ENCODE data around the gene KCNQ1.

KCNQ1 gene

DNA sequence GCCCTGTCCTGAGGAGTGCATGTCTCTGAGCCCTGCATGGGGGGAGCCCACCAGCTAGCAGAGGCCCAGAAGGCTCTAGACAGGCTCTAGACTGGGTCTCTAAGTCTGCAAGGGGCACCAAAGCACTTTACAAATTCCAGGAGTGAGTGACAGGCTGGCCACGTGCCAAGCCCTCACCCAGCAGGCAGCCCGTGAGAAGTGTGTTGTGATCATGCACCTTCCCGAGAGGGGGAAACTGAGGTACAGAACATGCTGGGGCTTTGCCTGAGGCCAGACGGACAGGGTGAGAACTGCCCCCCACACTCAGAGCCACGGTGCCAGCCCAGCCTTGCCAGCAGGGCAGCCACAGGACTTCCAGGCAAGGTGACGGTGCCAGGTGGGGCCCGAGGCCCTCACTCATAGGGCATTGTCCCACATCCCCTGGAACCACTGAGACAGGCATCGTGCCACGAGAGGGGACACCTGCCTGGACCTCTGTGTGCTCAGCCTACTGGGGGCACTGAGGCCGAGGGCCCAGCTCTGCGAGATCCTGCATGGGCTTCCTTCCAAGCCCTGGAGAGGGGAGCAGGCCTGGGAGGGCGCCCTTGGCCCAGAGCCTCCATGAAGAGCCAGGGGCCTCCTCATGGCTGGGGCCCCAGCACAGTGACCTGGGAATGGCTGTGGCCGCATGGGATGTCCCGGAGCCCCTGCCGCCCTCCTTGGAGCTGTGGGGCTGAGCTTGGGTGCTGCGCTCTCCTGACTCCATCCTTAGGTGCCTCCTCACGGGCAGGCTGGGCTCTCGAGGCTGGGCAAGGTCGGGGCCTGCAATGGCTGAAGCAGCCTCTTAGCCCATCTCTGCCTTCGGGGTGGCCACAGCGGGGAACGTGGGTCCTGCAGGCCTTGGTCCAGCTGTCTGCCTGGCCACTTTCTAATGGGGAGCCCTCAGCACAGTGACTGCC, 133.5 kb downstream of the KCNQ1 start:
- no peak for DNase-seq (ENCODE audit: low read depth, low spot score)

DNA sequence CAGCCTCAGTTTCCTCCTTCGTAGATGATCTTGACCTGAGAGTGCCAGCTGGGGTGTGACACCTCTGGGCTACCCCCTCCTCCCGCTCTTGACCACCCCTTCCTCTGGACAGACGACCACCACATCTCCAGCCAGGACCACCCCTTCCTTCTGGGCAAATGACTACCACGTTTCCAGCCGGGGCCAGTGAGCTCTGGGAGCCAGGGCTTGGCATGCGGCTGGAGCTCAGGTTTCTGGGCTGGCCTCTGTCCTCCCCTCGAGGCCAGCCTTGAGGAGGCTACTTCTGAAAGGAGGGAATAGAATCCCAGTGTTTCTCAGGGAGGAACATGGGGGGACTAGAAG, 134.1 kb downstream of the KCNQ1 start:
- no peak for DNase-seq (ENCODE audit: low read depth, low spot score)

DNA sequence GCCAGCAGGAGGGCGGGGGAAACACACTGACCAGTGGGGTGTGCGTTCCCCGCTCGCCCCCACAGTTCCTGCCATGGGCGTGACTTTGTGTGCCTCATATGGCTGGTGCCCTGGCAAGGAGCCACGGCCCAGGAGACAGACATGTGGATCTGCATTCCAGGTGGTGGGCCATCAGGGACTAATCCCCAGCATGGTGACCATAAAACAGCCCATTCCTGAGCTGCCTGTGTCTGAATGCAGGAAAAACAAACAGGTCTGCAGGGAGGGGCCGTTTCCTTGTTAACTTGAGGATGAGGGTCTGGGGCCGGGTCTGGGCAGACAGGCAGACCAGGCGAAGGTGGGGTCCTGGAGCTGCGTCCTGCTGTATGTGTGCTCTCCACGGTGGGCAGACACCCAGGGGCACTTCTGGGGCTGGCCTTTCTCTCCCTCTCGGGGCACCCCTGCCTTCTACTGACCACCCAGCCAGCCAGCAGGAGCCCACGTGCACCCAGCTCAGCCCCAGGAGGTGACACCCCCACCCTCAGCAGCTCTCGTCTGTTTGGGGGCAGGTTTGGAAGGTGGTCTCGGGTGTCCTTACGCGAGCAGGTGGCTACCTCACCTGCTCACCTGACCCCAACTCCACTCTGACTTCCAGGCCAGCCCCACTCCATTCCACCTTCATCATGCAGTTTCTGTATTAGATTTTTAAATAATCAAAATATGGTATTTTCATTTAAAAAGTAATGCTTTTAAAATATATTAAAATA, 134.7 kb downstream of the KCNQ1 start:
- DNase-seq (ENCODE audit: low read depth, low spot score), result no peak

DNA sequence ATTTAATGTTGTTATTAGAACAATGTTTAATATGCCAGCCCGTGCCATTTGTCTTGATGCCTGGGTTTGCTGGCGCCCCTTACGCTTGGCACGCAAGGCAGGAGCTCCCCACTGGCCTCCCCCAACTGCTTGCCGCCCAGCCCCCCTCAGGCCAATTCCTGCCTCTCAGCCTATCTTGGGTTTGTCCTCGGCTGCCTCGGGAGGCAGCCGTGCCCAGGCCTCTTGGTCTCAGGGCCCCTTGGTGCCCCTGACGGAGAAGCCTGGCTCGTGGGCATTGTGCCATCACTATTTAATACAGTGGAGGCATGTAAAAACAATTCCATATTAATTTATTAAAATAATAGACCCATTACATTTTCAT, 135.2 kb downstream of the KCNQ1 start:
- no peak for DNase-seq (ENCODE audit: low read depth, low spot score)

DNA sequence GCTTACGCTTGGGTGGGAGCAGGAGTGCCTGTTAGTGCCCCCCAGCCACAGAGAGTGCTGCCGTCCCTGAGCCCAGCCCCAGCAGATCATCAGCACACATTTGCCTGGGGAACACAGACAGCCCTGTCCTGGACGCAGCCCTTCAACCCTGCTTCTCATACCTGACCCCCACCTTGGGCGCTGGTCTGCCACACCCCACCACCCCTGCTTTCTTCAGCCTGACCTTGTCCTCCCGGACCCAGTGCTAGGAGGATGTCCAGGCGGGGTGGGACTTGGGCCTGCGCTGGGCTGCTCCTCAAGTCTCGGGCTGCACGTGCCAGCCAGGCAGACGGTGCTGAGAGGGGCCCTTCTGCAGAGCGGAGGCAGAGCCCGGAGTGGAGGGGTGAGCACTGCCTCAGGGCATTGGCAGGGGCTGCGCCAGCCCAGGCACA, 135.8 kb downstream of the KCNQ1 start:
- no peak for DNase-seq (ENCODE audit: low read depth, low spot score)

DNA sequence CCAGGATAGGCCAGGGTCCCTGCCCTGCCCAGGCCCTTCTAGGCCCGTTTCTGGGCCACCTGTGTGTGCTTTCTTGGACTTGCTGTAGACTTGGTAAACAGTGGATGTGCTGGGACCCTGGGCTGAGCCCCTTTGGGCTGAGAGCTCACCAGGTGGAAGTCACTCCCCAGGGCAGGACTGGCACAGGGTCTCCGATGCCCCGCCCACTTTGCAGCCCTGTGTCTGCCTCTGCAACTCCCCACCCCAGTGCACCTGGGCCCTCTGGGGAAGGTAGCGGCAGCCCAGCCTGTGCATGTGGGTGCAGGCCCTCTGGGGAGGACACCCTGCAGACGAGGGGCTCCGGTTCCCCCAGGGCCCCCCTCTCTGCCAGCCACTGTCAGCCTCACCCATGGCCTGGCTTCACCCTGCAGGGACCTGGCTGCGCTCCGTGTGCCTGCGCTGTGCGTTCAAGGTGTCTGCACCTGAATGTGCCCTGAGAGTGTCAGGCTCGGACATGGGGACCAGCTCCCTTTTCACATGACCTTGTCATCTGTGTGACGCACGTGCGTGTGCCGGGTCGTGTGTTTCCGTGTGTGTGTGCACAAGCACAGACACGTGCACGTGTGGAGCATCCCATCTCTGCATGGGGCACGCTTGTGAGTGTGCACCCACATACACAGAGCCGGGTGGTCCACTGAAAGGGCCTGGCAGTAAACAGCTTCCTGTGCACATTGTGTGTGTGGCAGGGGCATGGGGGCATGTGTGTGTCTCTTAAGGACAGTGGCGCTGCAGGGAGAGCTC, 136.5 kb downstream of the KCNQ1 start:
- DNase-seq (ENCODE audit: low read depth, low spot score), result no peak

DNA sequence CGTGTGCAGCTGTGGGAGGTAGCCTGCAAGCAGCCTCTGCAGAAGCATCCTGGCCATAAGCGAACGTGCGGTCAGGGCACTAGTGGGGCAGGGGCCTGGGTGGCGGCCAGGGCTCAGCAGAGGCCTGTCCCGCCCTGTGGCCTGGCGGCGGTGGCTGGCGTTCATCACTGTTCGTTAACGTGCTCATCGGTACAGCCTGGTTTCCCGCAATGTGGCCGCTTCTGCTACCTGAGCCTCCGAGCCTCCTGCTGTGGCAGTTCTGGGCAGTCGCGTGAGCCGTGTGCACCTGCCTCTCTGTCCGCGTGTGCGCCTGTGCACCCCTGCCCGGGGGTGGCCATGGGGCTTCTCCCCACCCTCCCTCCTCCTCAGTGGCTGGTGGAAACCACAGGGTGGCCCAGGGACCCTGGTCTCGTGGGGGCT, 137.1 kb downstream of the KCNQ1 start:
- DNase-seq (ENCODE audit: low read depth, low spot score), result no peak

DNA sequence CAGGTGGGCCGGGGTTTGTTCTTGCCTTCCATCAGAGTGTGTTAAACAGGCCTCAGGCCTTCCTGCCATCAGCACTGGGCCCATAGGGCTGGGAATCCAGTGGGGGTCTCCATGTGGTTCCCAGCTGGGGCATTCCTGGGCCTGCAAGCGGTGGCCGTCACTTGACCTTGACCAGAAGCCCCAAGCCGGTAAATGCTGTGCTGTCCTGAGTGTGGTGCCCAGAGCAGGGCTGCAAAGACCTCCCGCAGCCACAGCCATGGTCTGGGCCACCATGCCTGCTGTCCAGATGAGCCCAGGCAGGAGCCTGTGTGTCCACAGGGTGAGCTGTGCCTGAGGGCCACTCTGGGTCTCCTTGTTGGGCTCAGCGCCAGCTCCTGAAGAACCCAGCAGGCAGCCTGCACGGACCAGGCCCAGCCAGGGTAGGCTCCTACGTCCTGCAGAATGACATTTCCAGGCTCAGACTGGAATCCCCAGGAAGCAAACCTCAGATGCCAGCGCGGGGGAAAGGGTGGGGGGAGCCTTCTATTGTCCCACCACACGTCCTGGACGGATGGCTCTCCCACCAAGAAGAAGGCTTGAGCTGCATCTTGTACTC, 137.6 kb downstream of the KCNQ1 start:
- no peak for DNase-seq (ENCODE audit: low read depth, low spot score)

DNA sequence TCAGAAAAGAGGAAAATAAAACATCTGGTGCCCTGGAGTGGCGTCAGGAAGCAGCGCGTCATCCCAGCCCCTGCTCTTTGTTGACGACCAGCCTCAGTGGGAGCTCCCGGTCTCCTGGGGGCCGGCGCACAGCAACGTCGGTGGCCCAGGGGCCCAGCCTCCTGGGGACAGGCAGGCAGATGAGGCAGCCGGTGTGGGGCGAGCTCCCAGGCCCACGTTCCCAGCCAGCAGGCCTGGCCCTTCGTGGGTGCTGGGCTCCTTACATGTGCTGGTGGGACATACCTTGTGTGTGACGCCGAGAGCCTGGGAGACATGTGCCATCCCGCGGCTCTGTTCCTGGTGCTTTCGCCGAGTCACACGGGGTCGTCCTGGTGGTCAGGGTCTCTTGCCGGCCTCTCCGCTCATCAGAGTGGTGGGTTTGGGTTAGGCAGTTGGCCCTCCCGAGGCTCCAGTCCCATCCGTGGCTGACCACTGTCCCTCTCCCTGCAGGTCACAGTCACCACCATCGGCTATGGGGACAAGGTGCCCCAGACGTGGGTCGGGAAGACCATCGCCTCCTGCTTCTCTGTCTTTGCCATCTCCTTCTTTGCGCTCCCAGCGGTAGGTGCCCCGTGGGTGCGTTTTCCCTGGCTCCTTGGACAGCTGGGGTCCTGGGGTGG, 138.3 kb downstream of the KCNQ1 start:
- no peak for DNase-seq (ENCODE audit: low read depth, low spot score)

DNA sequence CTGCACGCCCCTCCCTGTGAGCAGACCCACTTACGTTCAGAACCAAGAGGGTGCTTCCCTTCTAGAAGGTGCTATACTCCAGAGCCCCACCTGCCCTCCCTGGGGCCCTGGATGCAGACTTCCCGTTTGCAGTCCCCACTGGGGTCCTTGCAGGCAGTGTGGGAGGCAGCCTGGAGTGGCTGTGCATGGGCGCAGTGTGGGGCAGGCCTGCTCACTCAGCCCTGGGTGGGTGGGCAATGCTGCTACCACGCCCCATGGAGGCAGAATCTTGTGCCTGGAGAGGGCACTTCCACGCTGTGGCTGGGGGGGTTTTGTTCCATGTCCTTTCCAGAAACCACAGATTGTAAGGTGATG, 138.8 kb downstream of the KCNQ1 start:
- DNase-seq (ENCODE audit: low read depth, low spot score), result no peak

DNA sequence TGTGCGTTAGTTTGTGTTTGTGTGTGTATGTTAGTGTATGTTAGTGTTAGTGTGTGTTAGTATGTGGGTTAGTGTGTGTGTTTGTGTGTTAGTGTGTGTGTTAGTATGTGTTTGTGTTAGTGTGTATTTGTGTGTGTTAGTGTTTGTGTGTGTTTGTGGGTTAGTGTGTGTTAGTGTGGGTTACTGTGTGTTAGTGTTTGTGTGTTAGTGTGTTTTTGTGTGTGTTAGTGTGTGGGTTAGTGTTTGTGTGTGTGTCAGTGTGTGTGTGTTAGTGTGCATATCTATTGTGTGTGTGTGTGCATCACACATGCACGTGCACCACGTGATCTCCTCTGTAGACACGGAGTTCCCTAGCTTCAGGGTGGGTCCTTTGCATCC, 139.6 kb downstream of the KCNQ1 start:
- no peak for DNase-seq (ENCODE audit: low read depth, low spot score)

DNA sequence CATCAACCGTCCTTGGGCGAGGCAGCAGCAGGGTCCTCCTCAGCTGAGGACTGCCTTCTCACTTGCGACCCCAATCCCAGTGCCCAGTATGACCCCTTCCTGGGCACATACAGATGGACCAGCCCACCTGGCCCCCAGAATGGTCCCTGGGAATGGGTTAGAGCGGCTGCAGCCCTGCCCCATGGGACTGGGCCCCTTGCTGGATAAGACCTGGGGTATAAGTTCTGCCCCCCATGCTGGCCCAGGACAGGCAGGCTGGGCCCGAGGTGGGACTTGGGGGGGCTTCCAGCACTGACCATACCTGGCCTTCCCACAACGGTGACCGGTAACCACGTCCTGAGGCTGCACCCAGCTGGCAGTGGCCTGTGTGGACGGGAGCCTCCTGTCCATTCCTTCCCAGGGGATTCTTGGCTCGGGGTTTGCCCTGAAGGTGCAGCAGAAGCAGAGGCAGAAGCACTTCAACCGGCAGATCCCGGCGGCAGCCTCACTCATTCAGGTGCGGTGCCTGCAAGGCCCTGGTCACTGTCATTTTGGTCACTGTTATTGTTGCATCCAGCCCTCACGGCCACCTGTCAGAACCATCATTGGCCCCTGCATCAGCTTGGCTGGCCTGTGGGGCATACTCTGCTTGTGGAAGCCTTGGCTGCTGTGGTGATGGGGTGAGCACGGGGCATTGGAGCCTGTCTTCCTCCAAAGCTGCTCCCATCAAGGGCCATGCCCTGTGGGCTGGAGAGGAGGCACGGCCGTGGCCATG, 140.2 kb downstream of the KCNQ1 start:
- DNase-seq (ENCODE audit: low read depth, low spot score), result no peak

DNA sequence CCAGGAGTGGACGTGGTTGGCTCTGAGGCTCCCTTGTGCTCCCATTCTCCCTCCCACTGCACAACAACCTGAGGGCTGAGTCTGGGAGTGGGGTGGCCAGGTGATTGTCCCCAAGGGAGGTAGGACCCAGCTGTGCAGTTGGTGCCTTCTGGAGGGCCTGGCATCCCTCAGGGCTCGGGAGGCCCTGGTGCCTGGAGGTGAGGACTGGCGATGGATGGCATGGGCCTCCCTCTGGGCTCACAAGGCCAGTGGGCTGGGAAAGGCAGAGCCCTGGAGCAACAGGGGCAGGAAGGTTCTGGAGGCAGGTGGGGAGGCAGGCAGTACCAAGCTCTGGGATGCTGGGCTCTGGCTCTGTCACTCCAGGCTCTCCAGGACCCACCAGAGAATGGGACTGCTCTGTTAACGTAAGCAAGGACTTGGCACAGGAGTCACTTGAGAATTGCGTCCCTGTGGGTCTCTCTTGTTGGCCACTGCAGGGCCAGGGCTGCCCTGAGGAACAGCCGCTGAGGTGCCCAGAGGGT, 140.8 kb downstream of the KCNQ1 start:
- DNase-seq (ENCODE audit: low read depth, low spot score), result no peak

DNA sequence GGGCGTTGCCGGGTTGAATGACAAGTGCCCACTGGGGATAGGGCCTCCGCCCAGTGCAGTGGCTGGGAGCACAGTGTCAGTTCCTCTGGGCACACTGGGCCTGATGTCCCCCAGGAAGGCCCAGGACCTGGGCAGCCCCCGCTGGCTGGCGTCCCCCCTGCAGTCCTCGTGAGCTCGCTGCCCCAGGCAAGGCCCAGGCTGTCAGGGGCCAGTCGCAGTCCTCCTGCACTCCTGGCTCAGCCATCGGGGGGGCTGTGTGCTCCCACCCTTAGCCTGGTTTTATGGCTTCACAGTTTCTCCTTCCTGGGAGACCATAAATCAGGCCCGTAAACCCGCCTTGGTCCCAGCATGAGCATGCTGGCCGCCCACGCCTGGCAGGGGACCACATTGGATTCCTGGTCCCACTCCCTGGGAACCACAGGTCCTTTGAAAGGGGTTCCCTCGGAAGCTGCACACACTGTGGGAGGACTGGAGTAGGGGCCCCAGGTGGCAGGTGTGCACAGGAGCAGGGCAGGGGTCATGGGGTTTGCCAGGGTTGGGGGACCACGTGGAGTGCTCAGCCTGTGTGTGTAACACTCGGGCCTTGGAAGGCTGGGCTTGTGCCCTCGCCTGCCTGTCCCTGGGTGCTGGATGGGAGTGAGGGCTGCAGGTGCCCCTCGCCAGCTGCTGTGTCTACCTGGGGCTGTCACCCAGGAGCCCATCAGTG, 141.4 kb downstream of the KCNQ1 start:
- DNase-seq (ENCODE audit: low read depth, low spot score), result no peak

DNA sequence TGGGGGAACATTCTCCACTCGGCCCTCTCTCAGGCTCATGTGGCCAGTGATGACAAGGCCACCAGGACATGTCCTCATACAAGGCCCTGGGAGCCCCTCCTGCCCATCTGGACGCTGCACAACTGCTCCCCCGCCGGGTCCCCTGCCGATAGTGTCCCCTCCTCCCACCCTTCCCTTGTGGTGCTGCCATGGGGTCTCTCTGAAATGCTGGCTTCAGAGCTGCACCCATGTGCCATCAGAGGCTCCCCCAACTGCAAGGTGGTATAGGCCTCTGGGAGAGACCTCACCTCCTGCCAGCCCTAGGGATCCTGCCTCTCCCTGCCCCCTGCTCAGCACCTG, 142.0 kb downstream of the KCNQ1 start:
- no peak for DNase-seq (ENCODE audit: low read depth, low spot score)

DNA sequence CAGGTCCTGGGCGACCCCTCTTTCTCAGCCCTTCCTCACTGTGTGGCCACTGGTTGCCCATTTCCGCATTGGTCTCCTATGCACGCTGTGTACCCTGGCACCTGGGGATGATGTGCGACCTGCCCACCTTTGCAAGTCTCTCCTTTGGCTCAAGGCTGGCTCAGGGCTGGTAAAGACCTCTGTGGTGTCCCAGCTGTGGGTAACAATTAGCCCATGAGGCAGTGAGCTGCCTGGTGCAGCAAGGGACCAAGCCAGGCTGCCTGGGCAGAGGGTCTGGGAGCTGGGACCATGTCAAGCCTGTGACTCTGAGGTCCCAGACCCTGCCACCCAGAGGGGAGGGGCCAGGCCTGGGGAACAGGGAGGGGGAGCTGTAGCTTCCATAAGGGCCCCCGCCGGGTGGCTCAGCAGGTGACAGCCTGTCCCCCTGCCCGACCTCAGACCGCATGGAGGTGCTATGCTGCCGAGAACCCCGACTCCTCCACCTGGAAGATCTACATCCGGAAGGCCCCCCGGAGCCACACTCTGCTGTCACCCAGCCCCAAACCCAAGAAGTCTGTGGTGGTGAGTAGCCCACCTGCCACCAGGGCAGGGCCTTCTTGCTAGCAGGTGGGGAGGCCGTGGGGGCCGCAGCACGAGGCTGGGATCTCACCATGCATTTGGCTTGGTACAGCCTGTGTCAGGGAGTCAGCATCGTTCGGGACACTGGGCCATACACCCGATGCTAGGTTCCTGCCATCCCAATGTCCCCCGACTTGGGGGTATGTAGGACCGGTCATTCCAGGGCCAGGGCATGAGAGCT, 142.5 kb downstream of the KCNQ1 start:
- no peak for DNase-seq (ENCODE audit: low read depth, low spot score)

DNA sequence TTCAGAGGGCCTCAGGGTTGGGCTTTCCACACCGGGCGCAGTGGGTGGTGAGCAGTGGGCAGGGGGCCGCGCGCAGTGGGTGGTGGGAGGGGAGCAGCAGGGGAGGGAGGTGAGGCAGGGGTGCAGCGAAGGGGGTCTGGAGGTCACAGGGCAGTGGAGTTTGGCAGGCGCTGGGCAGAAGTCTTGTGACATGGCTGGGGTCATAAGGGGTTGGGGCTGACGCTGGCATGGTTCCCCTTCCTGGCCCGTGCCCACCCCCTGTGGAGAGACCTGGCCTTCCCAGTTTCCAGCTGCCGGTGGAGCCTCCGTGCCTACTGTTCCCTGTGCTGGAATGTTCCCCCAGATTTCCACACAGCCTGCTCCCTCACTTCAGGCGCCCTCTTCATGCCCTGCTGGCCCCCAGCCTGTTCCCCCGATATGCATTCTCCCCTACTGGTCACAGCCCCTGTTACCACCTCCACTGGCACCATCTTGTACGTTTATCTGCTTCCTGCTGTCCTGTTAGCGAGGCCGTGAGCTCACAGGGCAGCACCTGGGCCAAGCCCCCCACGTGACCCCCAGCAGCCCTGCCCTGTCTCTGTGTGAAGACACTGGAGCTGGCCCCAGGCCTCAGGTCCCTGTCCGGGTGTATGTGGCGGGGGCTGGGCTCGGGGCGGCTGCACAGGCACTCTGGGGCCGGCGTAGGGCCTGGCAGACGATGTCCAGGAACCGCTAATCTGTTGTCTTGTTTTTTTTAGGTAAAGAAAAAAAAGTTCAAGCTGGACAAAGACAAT, 143.4 kb downstream of the KCNQ1 start:
- no peak for DNase-seq (ENCODE audit: low read depth, low spot score)

DNA sequence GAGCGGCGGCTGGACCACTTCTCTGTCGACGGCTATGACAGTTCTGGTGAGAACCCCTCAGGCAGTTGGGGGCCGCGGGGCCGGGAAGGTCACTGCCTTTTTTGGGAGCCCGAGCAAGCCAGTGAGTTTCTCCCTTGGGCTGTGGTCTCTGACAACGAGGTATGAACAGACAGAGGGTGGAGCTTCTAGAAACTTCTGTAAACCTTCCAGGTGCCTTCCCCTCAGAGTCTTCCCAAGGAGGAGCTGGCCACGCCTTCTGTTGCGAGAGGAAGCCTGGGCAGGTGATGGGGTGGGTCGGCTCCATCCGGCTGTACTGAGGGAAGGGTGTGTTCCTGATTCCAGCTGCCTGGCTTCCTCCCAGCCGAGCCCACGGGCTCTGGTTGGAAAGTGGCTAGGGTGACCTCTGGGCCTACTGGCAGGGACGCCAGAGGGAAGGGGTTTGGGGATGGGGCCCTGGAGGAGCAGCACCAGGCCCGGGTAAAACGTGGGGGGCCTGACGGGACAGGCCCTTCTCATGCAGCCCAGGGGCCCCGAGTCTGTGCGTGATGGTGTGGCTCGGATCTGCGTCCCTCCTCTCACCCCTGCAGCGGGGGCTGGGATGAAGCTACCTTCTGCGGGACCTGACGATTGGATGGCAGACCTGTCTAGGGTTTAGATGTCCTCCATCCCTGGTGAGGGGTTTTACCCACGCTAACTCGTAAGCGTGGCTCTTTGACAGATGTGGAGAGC, 144.2 kb downstream of the KCNQ1 start:
- no peak for DNase-seq (ENCODE audit: low read depth, low spot score)

Measured in activated naive CD8-positive, alpha-beta T cell treated with anti-CD3 and anti-CD28 coated beads, Interleukin-2, amount 50 U/mL, for 16 hours (primary cell).